HG03521 (cell line): ENCODE data around the gene PRPF19.

Source experiments
- ATAC-seq: cut with Tn5 transposase; IDR thresholded peaks from one replicate; pipeline ENCODE4 v1.9.1; 2021; ENCODE audit warnings: mild to moderate bottlenecking, moderate library complexity; ENCODE audit not compliant: unreplicated experiment

Gene PRPF19

DNA sequence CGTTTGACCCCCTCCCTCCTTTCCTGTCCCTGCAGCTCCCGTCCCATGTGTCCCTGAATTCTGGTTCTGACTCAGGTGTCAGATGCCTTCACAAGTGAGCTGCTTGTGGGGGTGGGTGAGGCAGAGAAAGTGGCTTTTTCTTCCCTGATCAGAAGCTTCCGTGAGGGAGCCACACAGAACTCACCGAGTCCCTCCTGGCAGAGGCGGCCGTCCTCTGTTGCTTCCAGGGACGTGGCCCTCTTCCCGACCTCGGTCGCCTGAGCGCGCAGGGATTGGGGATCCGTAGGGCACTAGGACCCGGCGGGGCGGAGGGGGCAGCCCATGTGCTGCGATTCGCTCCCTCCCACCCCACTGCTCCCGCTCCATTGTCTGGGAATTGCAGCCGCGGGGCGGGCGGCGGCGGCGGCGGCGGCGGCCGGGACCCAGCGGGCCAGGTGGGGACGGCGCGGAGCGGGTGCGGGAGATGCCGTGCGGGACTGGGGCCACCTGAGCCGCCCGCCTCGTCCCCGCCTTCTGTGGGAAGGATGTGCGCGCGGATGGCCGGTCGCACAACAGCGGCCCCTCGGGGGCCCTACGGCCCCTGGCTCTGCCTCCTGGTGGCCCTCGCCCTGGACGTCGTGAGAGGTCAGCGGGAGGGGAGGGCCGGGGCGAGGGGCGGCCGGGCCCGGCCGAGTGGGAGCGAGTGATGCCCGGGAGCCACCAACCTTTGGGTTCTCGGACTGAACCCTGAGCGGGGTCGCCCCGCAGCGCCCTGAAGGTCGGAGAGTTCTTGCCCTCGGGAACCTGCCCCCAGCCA, 17.9 kb upstream of the PRPF19 start, which contains the start of gene TMEM132A:
TSS of gene TMEM132A (plus strand) at position 351 of the 796 bp plus-strand sequence. CDS start at position 525, 174 bp downstream.
- no peak for ATAC-seq

DNA sequence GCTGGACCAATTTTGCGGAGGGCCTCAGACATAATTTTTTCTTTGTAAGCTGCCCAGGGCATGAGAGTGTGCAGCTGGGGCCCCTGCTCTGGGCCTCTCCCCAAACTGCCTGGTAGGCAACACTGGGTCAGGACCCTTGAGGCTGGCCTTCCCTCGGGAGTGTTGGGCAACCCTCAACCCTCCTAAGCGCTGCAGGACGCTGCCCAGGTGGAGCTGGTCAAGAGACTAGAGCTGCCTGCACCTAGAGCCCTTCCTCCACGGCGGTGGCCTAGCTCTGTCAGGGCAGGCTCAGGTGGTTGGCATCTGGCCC, 17.4 kb upstream of the PRPF19 start:
- ATAC-seq: no peak

DNA sequence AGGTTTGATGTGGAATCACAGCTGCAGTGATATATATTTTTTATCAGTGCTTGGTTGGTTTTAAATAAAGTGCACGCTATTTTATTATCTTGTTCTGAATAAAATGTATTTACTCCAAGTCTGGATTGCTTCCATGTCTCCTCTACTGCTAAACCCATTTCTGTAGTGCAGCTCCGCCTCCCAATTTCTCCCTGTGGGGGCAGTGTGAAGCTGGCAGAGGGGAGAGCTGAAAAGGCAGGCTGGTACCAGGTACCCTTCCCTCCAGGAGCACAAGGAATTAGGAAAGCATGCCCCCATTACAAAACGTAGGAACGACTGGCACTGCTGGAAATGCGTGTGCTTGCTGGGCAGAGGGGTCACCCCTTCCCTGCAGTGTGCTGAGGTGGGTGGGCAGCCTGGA, 16.9 kb upstream of the PRPF19 start:
- no peak for ATAC-seq

DNA sequence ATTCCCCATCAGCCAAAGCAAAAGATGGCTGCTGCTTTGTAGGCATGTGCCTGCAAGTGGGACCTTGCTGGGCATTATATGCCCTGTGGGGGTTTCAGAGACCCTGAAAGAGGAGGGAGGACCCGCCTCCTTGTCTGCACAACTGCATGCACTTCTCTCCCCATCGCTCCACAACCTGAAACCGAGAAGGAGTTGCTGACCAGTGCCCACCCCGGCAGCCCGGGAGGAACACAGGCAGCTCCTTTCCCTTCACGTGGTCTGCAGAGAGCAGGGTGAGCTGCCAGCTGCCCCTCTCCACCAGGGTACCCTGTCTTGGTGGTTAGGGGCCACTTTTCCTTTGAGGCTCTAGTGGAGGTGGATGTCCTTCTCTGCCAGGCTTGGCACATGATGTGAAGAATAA, 16.5 kb upstream of the PRPF19 start:
- no peak for ATAC-seq

DNA sequence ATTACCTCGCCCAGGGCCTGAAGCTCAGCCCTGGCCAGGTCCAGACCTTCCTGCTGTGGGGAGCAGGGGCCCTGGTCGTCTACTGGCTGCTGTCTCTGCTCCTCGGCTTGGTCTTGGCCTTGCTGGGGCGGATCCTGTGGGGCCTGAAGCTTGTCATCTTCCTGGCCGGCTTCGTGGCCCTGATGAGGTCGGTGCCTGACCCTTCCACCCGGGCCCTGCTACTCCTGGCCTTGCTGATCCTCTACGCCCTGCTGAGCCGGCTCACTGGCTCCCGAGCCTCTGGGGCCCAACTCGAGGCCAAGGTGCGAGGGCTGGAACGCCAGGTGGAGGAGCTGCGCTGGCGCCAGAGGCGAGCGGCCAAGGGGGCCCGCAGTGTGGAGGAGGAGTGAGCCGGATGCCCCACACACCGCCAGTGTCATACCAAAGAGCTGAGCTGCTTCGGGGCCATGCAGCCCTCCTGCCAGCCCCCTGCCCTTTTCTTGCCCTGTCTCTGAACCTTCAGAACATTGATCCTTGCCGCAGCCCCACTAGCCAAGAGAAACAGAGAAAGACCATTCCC, 15.5 kb upstream of the PRPF19 start:
- no peak for ATAC-seq

DNA sequence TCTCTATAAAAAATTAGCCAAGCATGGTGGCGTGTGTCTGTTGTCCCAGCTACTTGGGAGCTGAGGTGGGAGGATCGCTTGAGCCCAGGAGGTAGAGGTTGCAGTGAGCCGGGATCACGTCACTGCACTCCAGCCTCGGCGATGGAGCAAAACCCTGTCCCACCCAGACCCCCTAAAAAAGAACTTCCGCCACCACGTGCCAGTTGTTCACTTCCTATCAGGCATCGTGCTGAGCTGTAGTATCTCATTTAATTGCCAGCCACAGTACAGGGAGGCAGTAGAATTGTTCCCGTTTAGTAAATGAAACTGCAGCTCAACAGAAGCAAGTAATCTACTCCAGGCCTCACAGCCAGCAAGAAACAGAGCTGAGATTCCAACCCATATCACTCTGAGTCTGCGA, 14.9 kb upstream of the PRPF19 start:
- ATAC-seq: no peak

DNA sequence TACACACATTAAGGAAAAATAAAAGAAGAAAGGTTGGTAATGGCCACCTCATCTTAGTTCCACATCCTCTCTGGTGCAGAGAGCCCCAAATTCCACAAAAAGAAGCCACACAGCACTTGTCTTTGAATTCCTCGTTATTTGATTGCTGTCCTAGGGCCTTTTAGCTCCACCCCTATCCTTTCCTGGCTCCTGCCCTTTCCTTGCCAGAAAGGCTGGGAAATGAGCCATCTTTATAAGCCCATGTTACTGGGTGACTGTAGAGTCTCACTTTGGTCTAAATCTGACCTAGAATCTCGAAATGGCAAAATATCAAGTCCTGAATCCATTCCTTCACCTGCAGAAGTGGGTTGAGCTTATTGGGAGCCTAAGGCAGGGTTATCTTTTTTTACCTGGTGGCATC, 13.6 kb upstream of the PRPF19 start:
- no peak for ATAC-seq

DNA sequence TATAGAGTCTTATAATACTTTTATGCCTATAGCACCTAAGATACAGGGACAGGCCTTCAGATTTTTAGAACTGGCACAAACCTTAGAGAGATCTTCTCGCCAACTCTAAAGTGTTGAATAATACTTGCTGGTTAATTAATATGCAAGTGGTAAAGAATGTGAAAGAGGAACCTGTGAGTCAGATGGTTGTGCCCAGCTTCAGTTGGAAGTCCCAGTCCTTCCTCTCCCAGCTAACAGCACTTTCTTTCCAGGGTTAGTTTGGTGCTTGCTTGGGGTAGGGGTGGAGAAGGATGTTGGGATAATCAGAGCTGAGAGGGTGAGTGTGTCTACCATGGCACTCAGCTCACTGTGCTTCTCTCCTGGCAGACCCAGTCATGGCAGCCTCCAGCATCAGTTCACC, 12.9 kb upstream of the PRPF19 start:
- no peak for ATAC-seq

DNA sequence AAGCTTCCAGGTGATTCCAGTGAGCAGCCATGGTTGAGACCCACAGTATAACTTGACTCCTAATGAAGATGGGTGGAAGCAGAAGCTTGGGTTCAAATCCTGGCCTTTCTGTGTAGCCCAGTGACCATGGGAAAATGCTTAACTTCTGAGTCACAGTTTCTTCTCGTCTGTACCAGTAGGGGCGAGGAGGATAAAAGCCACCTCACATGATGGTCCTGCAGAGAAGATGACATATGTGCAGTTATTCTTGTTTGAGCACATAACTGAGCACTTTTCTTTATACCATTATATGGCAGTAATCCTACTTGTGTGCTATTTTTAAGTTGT, 12.5 kb upstream of the PRPF19 start:
- no peak for ATAC-seq

DNA sequence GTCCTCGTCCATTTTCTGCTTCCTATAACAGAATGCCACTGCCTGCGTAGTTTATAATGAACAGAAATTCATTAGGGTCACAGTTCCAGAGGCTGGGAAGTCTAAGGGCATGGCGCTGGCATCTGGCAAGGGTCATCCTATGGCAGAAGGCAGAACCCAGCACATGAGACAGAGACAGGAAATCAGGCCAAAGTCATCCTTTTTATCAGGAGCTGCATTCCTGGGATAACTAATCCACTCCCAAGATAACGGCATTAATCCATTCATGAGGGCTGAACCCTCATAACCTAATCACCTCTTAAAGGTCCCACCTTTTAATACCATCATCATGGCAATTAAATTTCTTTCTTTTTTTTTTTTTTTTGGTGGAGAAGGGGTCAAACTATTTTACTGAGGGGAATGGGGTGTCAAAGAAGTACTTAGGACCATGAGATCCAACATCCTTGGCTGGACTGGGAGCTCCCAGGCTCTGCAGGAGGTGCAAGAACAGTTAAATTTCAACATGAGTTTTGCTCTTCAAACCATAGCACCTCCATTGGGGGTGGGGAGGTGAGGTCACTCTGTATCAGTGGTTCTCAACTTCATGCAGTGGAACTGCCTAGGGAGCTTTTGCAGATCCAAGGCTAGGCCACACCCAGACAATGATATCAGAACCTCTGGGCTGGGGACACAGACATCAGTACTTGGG, 12.0 kb upstream of the PRPF19 start:
- ATAC-seq: no peak

DNA sequence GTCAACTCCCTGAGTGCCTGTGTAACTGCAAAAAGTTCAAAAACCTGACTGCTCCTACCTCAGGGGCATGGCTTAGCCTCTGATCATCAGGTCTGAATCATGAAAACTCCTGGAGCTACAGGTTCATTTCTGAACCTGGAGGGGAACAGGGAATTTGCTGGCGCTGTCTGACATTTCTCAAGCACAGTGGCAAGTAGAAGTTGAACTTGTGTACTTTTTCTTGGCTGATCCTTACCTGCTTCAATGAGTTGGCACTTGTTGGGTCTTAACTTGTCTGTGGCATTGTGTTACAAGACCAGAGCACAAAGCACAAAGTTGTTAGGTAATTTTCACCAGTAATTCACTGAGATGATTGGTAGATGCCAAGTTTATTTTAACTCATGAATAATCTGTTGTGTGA, 10.9 kb upstream of the PRPF19 start:
- ATAC-seq: no peak

DNA sequence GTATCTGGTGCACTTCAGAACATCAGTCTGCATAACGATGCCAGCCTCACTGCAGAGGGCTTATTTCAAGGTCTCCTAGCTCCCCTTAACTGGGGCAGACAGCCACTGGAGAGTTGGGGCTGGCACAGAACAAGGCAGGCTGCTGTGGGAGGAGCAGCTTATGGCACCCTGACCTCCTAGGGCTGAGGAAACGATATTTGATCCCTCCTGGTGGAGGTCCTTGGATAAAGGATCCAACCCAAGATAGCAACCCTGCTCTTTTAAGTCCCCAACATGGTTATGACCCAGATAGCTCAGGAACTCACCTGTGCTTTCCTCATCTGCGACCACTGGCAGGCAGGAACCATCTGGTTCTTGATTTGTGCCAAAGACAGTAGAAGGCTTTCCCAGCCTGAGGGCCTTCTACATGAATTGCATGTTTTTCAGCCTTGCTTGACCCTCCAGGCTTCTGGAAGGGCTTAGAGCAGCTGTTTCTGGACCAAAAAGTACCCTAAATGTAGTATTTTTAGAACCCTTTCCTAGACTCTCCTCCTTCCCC, 10.4 kb upstream of the PRPF19 start:
- no peak for ATAC-seq

DNA sequence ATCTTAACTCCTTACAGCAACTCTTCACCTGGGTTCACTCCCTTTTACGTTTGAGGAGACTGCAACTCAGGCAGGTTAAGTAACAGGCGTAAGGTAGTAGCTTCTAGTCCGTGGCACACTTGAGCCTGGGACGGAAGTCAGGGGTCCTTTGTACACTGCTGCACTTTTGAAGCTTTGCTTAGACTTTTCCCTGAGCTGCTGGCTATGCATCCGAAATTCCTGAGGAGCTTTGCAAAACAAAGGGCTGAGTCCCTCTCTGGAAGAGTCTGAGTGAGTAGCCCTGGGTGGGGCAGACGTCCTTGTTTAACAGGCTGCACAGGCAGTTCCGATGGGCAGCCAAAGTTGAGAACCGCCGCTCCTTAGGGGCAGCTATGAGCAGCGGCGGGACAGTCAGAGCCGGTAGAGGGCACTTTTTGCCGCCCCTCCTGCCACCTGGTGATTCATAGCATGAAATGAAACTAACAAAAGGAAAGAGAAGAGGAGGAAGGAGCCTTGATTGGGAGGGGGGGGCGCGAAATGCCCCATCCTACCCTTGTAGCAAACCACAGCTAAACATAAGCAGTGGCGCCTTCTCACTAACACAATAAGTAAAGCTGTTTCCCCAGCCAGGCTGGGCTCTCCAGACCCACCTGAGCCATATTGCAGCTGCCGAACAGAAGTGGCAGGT, 9.0 kb upstream of the PRPF19 start:
- ATAC-seq: no peak

DNA sequence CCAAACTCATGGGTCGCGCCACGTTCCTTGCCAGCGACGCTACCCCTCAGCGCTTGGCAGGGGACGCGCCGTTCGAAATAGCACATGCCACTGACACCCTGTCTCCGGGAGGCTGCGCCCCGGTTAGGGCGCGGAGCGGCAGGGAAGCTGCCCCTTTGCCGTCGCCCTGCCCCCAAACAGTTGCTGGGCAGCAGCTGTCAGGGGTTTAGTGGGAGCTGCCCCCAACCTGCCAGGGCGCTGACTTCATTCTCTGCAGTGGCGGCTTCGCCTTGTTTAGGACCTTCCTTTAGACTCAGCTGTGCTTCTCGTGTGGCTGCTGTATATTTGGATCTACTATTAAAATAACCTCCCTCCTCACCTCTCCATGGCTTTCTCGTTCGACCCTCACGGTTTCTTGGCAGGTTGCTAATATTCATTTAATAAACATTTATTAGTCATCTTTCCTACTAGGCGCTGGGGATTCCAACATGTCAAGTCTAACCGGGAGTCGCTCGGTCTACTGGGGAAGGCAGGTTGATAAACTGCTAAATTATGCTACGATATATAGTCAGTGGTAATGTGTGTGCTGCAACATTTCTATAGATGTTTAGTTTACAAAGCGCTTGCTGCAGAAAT, 8.4 kb upstream of the PRPF19 start:
- ATAC-seq: no peak

DNA sequence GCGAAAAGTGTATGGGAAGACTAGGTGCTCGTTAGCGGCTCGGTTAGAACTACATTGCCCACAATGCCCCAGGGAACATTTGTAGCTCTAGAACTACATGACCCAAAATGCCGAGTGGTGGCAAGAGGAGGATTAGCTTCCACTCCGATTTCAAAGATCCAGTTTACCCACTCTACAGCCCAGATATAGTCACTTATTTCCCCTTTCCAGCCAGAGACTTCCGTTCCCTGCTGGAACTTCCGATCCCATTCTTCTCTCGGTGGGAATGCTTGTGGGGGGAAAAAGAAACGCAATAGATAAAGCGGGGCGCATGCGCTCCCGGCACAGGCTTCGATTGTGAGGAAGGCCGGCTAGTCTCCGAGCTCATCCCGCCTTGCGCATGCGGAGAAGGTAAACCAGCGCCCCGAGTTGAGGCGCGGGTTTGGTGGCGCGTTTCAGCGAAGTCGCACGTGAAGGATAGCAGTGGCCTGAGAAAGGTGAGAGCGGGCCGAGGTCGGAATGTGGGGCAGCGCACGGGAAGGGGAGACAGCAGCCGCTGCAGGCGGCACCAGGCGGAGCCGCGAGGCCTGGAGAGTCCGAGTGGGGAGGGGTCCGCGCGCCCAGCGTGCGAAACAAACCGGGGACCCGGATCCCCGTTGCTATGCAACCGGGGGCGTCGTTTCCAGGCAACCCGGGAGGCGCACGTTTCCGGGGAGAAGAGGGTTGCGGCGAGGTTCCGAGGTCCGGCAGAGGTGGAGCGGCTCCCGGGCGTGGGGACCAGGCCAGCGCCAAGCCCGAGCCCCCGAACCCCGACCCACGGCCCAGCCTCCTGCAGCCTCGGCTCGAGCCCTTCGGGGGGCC, 7.6 kb upstream of the PRPF19 start, which contains the start of gene TMEM109:
TSS of gene TMEM109 (plus strand) at position 366 of the 840 bp plus-strand sequence. CDS start 5,536 bp downstream, outside the sequence.
- ATAC-seq: peak; percentile 35

DNA sequence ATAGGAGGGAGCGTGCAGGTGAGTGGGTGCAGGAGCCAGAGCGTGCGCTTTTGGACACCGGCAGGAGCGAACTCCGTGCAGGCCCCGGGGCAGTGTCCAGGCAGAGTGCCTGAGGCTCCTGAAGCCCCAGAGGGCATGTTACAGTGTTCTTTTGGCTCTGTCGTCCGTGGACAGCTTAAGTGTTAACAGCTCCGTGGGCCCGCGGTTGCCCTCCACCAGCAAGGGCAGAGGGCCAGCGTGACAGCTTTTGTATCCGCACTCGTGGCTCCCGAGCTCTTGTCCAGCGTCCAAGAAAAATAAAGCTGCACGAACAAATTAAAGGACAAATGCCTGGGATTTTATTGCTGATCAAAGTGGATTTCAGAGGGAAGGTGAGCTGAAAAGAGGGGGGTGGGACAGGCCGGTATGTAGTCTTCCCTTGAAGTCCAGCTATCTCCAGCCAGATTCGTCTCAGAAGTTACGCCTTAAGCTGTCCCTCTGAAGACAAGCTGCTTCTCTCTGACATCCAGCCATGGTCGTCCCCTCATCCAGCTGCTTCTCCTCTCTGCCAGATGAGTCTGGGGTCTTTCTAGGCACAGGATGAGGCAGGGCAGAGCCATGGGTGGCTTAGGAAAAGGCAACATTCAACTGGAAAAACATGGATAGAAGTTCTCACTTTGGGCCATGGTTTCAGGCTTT, 6.6 kb upstream of the PRPF19 start:
- no peak for ATAC-seq

DNA sequence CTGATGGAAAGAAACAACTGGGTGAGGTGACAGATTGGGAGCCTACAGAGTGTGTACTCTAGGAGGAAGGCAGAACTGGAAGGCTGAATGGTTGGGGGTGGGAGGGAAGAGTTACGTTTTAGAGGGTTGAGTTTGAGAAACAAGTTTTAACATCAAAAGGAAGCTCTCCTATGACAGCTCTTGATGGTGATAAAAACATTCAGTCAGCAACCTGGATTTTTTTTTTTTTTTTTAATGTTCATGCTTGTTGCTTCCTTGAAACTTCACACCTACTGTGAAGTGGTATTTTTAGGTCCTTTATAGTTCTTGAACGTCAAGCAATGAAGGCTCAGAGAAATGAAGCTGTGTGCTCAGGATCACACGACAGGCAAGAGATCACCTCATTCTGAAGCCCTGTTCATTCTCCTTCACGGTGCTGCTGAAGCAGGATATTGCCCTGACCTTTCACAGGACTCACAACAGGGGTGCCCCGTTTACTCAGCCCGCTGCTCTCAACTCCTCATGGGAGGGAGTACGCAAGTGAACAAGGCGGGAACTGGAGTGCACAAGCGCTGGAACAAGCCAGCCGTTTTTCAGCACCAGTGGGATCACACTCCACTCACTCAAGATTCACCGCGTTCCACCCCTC, 6.0 kb upstream of the PRPF19 start:
- no peak for ATAC-seq

DNA sequence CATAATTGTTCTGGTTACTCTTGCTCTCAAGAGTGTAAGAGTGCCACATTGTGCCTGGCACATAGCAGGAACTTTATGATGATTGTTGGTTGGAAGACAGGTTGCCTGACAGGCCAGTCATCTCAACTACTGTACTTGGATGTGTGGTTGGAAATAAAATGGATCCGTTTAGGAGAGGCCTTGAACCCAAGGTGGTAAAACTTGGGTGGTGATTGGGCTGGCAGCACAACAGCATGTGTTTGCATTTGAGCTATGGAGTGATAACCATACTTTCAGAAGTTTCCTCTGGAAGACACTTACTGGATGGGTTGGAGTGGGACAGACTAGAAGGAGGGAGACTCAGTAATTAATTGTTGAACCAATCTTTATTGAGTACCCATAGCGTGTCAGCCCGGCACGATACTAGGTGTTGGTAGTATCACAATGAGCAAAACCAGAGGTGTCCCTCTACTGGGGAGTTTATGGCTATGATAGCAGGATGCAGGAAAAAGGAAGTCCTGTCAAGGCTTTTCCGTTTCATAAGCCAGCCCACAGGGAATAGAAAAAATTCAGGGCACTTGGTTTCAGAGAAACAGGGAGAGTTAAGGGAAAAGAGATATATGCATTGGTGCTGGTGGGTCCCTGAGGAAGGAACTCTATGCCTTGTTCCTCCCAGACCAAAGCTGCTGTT, 4.5 kb upstream of the PRPF19 start:
- ATAC-seq: no peak

DNA sequence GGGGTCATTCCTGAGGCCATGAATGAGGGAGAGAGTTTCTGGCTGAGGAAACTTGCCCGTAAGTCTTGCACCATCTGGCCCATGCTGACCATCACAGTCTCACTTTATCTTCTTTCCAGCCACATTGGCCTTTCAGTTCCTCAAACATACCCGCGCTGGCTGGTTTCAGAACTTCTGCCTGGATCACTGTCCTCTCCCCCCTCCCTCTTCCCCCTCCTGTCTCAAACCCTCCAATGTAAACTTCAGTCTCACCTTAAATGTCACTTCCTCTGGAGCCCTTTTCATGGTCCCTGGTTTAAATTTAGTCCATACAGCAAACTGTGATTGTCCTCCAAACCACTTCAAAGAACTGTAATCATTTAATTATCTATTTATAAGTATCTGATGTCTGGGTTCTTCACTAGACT, 3.9 kb upstream of the PRPF19 start:
- peak; percentile 31 for ATAC-seq
